NCI-H524 (cell line): ENCODE measurements around the gene NALCN.

ENCODE experiments used
- DNase-seq, 2 experiments: peaks; one replicate each; lab custom pipeline; 2025; lab: John Stamatoyannopoulos, UW

Gene NALCN

GRCh38 chr13:101204270-101205020 is 211.9 kb downstream of the NALCN start:
- DNase-seq = peak; percentile 16 to 75

- DNase-seq = no peak
Observed at GRCh38 chr13:101202590-101202989, 213.7 kb downstream of the NALCN start.

GRCh38 chr13:101190976-101191375 is 225.3 kb downstream of the NALCN start:
- DNase-seq = no peak

- DNase-seq = no peak
Observed at GRCh38 chr13:101190337-101190736, 226.0 kb downstream of the NALCN start.

GRCh38 chr13:101185606-101186005 is 230.7 kb downstream of the NALCN start:
- DNase-seq = no peak

- no peak for DNase-seq
Observed at GRCh38 chr13:101181076-101181685, 235.1 kb downstream of the NALCN start.

- no peak for DNase-seq
Observed at GRCh38 chr13:101179021-101179420, 237.3 kb downstream of the NALCN start.

- peak; percentile 88 to 98 for DNase-seq
Observed at GRCh38 chr13:101178406-101178805, 237.9 kb downstream of the NALCN start.

- DNase-seq = no peak
Observed at GRCh38 chr13:101170306-101170705, 246.0 kb downstream of the NALCN start.

GRCh38 chr13:101157261-101157660 is 259.0 kb downstream of the NALCN start:
- no peak for DNase-seq

- DNase-seq = no peak
Observed at GRCh38 chr13:101155920-101156319, 260.4 kb downstream of the NALCN start.

- no peak for DNase-seq
Observed at GRCh38 chr13:101152184-101152583, 264.1 kb downstream of the NALCN start.

- peak; percentile 42 to 74 for DNase-seq
Observed at GRCh38 chr13:101150998-101151397, 265.3 kb downstream of the NALCN start.

- DNase-seq = peak; percentile 27 to 69
Observed at GRCh38 chr13:101149735-101150384, 266.4 kb downstream of the NALCN start.

- DNase-seq = no peak
Observed at GRCh38 chr13:101146101-101146898, 270.0 kb downstream of the NALCN start.

GRCh38 chr13:101144808-101145419 is 271.4 kb downstream of the NALCN start:
- peak; percentile 27 to 52 for DNase-seq

- DNase-seq = no peak
Observed at GRCh38 chr13:101140936-101141335, 275.4 kb downstream of the NALCN start.

- DNase-seq = peak in 1 of 2 experiments; percentile 20
Observed at GRCh38 chr13:101140087-101140770, 276.1 kb downstream of the NALCN start.

GRCh38 chr13:101139081-101139480 is 277.2 kb downstream of the NALCN start:
- DNase-seq = no peak

- peak; percentile 37 to 48 for DNase-seq
Observed at GRCh38 chr13:101127741-101128353, 288.5 kb downstream of the NALCN start.

GRCh38 chr13:101123028-101123427 is 293.3 kb downstream of the NALCN start:
- DNase-seq = no peak
